Skin of body (tissue), 2 donors: ENCODE measurements around the gene CHAF1B. TPM values are rescaled to one million over a fixed set of nuclear protein-coding genes. Genes with fewer than 3 reads are reported as not detected.
A peak's percentile ranks its signal among the peaks of the same experiment; 100 is the strongest.
"Not testable (repeated sequence)": the region's sequence is repeated elsewhere in the genome, so short reads cannot be mapped to it uniquely, and the experiment has no call there.

Experiments used
- DNase-seq: peaks from one replicate; lab custom pipeline; 2025; lab: John Stamatoyannopoulos, UW
- total RNA-seq: library from RNA; depleted of rRNA; stranded (reverse); fragments of >200 nt; gene quantifications from one replicate; pipeline ENCODE4 v1.2.3, GENCODE V29; 2014

Gene CHAF1B
- total RNA-seq, 1 donor from 2014 or later: 1.6 TPM

DNA sequence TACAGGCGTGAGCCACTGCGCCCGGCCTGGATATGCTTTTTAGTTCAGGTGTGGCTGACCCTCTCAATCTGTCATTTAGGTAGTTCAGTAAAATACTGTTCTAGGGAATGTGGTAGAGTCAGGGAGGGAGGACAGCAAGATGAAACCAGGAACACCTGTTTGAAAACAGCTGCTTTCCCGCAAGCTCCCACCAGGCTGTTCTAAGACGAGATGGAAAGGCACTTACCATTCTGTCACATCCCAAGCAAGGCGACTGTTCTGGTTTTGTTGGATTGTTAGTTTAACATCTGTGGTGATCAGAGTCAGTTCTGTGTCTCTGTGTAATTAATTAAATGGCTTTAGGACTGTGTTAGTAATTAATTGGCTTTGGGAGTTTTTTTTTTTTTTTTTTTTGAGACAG is 2.9 kb downstream of the CHAF1B start:
- no peak for DNase-seq

DNA sequence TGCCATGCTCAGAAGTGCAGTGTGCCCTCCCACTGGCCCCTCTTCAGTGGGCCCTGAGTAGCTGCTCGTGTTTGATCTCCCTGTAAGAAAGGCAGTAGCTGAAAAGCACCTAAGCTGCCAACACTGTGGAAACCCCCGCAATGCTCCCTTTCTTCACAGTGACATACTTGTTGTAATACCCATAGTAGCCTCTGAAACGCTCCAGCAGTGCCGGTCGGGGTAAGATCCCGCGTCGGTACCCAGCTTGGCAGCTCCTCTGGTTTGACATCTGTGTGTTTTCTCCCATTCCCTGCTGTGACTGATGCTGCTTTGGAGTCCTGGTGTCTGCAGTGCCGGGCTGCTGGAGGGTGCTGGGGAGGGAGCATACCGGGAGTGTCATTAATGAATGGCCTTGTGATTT is 3.6 kb downstream of the CHAF1B start:
- DNase-seq: no peak

DNA sequence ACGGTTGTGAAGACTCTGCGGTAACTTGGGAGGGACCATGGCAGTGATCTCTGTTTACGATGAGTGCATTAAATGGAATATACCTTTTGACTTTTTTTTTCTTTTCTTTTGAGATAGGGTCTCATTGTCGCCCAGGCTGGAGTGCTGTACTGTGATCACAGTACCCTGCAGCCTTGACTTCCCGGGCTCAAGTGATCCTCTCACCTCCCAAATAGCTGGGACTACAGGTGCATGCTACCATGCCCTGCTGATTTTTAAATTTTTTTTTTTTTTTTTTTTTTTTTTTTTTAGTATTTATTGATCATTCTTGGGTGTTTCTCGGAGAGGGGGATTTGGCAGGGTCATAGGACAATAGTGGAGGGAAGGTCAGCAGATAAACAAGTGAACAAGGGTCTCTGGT is 6.5 kb downstream of the CHAF1B start:
- DNase-seq: not testable (repeated sequence)

DNA sequence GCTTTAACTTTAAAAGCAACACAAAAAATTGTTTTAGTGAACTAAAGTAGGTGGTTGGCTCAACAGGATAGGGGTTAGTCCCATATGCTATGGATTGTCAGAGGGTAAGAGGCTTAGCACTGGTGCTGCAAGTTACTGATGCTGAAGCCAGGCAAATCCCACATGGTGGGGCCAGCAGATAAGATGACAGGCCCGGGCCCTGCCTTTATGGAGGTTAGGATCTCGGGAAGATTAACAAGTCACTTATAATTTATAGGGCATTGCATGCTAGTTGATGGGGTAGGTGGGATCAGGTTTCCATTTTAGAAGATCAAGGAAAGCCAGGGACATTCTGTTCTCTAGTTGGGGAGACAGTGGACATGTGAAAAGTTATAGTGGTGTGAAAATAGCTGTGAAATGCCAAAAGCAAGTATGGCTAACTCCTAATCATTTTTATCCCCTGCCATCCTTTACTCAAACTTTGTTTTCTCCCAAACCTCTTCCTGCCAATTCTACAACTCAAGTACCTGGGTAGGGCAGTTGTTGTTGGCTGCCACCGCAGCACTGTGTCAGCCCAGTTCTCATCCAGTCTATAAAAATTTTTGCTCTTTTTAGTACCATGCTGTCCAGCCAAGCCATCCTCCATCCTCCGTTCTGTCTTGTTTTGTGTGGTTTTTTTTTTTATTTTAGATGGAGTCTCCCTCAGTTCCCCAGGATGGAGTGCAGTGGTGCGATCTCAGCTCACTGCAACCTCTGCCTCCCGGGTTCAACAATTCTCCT is 10.3 kb downstream of the CHAF1B start:
- no peak for DNase-seq

DNA sequence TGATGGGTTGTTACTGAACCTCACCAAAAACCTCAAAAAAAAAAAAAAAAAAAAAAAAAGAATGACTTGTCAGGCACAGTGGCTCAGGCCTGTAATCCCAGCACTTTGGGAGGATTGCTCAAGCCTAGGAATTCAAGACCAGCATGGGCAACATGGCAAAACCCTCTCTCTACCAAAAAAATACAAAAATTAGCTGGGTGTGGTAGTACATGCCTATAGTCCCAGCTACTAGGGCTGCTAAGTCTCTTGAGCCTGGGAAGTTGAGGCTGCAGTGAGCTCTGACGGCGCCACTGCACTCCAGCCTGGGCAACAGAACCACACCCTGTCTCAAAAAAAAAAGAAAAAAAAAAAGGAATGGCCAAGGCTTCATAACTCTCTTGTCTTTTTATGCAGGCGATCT is 11.1 kb downstream of the CHAF1B start:
- no peak for DNase-seq

DNA sequence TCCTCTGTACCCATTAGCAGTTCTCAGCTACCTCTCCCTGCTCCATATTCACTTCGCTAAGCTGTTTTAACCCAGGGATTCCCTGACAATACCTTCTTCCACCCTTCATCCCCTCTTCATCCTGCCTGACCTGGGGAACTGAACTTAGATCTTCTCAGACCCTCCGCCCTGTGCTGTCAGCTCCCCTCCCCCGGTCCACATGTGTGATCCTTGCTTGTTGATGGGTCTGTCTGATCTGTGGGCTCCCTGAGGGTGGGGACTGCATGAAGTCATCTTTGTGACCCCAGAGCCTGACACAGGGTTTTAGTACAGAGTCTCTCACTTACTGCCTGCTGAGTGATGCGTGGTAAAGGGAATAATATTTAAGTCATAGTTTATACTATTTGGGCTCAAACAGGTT is 11.8 kb downstream of the CHAF1B start:
- DNase-seq: no peak

DNA sequence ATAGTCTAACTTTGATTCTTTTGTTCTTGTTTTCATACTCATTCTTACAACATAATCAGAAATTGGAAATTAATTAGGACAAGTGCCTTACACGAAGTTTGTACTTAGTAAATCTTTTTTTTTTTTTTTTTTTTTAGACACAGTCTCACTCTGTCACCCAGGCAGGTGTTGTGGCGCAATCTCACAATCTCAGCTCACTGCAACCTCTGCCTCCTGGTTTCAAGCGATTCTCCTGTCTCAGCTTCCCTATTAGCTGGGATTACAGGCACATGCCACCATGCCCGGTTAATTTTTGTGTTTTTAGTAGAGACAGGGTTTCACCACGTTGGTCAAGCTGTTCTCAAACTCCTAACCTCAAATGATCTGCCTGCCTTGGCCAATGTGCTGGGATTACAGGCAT is 12.4 kb downstream of the CHAF1B start:
- DNase-seq: no peak

DNA sequence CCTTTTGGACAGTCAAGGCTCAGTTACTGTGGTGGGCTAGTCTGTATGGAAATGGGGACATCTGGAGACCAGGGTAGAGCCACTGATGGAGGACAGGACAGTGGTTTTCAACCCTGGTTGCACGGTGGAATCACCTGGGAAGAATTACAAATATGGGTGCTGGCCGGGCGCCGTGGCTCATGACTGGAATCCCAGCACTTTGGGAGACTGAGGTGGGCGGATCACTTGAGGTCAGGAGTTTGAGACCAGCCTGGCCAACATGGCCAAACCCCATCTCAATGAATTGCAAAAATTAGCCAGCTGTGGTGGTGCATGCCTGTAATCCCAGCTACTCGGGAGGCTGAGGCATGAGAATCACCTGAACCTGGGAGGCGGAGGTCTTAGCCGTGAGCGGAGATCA is 14.5 kb downstream of the CHAF1B start:
- not testable (repeated sequence) for DNase-seq

DNA sequence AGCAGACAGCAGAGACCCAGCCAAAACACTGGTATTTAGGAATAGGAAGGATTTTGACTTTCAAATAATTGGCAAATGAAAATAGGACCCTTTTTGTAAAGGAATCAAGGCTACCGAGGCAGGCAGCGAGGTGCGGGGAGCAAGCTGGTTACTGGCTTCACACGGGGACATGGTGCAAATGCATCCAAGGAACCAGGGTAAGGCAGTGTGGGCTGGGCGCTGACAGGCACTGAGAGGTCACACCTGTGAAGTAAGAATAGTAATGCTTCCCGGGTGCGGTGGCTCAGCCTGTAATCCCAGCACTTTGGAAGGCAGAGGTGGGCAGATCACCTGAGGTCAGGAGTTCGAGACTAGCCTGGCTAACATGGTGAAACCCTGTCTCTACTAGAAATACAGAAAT is 15.5 kb downstream of the CHAF1B start:
- DNase-seq: no peak

DNA sequence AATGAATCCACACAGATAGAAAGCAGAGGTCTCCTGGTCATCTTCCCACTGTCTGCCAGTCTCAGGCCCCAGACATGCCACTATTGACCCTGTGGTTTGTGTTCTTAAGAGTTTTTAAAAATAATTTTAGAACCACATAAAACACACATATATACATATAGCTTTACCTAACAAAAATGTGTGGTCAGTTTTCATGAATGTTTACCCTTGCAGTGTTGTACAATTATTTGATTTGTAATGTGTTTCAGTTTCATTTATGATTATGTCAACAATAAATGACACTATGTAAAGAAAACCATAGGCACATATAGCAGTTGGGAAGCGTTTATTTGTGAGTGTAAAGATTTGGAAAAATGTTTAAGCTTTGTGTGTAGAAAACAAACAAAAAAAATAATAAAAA is 17.1 kb downstream of the CHAF1B start:
- no peak for DNase-seq

DNA sequence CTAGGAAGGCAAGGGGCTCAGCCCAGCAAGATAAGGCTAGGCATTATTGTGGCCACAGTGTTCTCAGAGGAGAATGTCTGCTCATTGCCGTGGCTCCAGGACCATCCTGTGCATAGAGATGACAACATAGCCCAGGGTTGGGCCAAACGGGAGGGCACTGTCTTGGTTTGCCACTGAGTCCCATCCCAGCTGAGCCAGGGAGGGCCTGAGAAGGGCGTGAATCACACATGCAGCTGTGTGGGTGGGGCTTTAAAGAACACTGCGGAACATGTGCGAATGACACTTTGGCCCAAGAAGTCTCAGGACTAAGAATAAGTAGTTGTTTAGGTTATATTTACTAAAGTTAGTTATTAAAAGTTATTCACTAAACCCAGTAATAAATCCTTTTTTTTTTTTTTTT is 18.5 kb downstream of the CHAF1B start:
- no peak for DNase-seq

DNA sequence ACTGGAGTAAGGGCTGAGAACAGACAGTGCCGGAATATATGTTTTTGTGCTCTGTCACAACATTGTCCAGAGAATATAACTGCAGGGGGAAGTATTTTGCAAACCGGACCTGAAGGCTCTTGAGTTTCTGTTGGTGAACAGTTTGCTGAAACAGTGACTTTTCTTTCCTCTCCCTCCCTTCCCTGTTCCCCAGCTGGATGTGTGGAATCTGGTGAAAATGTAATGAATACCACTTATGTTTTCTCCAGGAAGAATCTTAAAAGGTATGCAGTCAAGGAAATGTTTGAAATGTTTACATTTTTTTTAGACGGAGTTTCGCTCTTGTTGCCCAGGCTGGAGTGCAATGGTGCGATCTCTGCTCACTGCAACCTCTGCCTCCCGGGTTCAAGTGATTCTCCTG is 23.4 kb downstream of the CHAF1B start:
- DNase-seq: no peak

DNA sequence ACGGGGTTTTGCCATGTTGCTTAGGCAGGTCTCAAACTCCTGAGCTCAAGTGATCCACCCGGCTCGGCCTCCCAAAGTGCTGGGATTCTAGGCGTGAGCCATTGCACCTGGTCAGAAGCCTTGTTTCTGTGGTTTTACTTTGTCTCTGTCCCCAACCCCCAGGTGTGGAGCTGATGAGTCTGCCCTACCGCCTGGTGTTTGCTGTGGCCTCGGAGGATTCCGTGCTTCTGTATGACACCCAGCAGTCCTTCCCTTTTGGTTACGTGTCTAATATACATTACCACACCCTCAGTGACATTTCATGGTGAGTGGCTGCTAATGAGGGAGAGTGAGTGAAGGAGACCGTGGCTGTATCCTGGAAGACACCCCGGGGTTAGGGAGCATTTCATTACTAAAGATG is 26.1 kb downstream of the CHAF1B start:
- no peak for DNase-seq

DNA sequence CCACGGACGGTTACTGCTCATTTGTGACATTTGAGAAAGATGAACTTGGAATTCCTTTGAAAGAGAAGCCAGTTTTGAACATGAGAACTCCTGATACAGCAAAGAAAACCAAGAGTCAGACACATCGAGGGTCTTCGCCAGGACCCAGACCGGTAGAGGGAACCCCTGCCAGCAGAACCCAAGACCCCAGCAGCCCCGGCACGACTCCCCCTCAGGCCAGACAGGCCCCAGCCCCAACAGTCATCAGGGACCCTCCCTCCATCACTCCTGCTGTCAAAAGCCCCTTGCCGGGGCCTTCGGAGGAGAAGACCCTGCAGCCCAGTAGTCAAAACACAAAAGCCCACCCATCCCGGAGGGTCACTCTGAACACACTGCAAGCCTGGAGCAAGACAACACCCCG is 27.7 kb downstream of the CHAF1B start:
- DNase-seq: no peak

DNA sequence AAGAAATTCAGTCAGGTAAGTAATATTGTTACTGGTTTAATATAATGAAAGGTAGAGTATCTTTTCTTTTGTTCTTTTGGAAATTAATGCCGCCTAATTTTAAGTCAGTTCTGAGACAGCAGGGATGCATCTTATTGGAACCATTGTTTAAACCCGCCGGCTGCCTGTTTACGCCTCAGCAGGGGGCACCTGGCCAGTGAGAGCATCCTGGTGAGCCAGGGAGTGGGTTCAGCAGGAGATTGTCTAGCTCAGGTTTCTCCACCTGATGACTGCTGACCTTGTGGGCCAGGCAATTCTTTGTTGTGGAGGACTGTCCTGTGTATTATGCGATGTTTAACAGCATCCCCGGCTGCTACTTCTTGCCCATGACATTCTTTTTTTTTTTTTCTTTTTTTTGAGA is 30.2 kb downstream of the CHAF1B start:
- DNase-seq: no peak

DNA sequence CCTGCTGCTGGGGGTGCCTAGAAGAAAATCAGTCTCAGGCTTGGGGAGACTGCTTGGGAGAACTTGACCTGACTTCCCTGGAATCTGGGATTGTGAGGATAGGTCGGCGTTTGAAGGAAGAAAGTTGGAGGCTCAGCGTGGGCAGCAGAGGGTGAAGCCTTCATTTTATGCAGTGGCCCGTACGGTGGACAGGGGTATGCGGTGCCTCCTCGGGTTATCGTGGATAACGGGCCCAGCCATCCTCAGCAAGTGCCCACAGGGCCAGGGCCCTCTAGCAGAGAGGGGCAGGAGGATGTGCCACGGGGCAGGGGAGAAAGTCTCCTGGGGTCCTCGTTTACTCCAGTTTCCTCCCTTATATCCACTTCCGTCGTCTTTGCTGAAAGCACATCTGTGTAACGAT is 34.0 kb downstream of the CHAF1B start:
- DNase-seq: no peak

DNA sequence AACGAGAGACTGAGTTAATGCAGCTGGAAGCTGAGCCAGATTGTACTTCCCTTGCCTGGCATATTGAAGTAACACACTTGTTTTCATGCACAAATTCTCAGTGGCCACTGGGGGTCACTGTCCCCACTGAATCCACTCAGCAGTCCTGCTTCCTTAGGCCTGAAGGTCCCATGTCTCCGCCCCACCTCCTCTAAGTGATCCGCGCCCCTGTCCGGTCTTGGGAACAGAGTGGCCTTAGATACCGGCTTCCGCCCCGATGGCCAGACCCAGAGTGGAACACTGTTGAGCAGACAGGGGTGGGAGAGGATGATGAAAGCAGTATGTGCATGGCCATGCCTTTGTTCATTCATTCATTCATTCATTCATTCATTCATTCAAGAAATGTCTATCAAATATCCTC is 34.8 kb downstream of the CHAF1B start:
- peak; percentile 55 for DNase-seq

DNA sequence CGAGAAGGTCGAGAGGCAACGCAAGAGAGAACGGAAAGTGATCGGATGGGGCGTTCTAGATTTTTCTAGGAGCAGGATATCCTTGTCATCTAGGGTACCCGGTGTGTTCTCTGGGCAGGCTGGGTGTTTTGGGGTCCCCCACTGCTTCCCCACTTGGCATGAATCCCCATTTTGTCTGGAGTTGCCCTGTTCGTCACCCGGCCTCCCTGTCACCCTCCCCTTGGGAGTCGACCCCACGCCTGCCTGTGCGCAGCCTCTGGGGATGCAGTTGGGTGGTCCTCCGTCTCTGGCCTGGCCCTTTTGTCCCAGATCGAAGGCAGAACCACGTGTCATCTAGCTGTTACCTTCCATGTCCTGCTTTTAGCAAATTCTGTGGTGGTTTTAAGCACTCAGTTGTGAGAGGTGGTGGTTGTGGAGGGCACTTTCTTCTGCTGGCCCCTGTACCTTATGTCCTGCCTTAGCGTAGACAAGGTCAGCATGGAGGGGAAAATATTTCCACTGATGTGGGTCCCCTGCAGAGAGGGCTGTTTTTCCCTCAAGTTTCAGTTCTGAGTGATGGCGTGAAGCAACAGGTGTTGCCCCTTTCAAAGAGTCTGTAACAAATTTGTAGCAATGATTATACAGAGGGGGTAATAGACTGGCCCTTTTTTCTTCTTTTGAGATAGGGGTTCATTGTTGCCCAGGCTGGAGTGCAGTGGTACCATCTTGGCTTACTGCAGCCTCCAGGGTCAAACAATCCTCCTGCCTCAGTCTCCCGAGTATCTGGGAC is 35.6 kb downstream of the CHAF1B start:
- no peak for DNase-seq

DNA sequence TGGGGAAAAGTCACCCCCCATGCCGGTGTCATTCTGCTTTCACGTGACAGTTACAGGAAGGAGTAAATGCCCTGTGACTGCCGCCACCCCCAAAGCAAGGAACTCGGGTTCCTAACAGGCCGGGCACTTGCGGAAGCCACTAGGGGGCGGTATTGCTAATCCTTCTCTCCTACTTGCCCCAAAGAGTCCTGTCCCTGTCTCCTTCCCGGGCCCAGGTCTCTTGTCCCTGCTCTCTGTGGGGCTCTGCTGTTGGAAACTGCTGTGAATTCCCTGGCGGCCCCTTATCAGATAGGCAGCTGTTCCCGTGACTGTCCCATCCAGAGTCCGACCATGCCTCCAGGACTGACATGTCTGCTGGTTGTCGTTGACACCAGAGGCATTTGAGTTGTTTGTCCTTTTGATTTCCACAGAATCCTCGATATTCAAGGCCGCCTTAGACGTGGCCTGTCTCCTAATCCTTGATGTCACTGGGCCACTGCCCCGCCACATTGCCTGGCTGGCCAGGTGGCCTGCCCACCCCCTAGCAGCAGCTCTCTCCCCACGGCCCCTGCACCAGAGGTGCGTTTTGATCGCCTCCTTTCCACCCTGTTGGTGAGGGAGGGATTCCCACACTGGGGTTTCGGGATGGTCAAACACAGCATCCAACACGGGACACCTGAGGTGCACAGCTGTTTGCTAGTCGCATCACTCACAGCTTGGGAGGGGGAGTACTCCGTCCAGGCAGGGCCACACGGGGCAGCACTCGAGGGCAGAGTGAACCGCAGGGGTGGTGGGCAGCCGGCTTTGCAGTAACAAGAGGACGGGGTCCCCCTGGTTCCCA is 37.3 kb downstream of the CHAF1B start:
- no peak for DNase-seq

DNA sequence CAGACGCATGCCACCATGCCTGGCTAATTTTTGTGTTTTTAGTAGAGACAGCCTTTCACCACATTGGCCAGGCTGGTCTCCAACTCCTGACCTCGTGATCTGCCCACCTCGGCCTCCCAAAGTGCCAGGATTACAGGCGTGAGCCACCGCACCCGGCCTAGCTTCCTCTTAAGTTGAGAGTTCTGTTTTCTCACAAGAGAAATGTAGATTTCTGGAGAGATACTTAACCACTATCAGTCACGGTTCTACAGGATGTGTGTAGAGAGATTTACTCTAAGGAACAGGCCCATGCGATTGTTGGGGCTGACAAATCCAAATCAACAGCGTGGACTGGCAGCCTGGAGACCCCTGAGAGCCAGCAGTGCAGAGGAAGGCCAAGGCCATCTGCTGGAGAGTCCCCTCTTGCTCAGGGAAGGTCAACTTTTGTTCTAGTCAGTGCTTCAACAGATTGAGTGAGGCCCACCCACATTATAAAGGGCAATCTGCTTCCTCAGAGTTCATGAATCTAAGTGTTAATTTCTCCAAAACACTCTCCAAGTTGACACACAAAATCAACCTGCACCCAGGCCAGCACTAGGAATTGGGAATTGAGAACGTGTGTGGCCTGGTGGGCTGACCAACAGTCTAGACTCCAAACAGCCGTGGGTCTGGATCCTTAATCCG is 38.7 kb downstream of the CHAF1B start:
- no peak for DNase-seq

DNA sequence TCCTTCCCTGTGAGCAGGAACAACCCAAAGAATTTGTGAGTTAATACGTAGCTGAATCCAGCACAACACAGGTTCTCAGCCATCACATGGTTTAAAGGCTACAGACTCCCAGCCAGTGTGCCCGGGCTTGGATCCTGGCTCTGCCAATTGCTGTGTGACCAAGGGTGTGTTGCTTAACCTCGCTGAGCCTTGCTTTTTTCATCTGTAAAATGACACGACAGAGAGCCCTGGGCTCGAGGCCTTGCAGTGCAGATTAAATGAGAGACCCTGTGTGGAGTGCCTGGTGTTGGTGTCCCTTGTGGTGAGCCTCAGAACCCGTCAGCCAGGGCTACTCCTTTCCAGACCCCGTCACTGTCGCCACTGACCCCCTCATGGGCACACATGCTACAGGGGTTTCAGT is 39.4 kb downstream of the CHAF1B start:
- no peak for DNase-seq

DNA sequence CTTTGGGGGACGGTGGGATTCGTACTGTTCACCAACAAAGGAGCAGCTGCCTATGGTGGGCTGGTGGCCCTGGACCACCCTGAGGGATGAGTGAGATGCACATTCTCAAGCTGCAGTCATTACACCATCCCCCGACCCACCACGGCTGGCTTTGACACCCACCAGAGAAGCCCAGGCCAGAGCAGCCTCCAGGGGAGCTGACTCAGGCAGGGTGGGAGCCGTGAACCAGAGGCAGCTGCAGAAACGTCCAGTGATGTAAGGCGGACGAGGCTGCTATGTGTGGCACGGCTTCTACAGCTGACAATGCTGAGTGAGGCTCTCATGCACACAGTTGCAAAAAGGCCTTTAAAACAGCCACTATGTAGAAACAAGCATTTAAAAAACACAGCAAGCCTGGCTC is 40.1 kb downstream of the CHAF1B start:
- DNase-seq: no peak
